Measurements from ENCODE around the gene ZNF365.
"Not testable (repeated sequence)": the region's sequence is repeated elsewhere in the genome, so short reads cannot be mapped to it uniquely, and the experiment has no call there.

ZNF365 gene, protein sequence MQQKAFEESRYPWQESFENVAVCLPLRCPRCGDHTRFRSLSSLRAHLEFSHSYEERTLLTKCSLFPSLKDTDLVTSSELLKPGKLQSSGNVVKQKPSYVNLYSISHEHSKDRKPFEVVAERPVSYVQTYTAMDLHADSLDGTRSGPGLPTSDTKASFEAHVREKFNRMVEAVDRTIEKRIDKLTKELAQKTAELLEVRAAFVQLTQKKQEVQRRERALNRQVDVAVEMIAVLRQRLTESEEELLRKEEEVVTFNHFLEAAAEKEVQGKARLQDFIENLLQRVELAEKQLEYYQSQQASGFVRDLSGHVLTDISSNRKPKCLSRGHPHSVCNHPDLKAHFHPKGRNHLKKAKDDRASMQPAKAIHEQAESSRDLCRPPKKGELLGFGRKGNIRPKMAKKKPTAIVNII

DNA sequence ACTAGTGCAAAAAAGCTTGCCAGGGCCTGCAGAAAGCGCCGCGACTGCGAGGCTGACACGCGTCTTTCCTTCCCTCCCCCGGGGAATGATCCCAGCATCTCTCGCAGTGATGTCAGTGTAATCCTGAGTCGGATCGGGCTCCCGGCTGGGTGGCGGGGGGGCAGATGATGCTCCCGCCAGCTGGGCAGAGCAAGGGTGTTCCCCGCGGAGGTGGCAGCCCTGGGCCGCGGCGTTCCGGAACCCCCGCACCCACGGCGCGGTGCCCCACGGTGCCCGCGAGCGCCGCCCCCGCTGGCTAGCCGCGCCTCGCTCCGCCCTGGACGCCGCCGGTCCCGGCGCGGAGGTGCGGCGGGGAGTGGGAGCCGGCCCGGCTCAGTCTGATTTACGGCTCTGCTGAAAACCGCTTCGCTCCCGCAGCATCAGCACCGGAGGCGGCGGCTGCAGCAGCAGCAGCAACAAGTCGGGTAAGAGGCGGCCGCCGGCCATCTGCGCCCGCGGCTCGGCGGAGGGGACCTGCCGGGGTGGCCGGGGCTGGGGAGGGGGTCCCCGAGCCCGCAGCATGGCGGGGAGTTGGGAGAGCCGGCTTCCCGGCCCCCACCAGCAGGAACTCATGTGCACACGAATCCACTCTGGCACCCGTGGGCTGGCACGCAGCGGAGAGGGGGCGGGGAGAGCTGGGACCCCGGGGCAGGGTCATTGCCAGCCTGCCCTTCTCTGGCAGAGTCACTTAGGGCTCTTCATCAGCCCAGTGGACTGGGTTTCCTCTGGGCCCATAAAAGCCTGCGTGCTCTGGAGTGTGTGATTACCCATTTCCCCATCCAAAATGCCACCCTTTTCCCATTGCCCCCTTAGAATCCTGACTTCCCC, at the start of gene ZNF365:
ZNF365 (plus strand) TSS at position 375 of the 867 bp plus-strand sequence. CDS start 1,825 bp downstream, outside the sequence.
- DNase-seq = no peak

DNA sequence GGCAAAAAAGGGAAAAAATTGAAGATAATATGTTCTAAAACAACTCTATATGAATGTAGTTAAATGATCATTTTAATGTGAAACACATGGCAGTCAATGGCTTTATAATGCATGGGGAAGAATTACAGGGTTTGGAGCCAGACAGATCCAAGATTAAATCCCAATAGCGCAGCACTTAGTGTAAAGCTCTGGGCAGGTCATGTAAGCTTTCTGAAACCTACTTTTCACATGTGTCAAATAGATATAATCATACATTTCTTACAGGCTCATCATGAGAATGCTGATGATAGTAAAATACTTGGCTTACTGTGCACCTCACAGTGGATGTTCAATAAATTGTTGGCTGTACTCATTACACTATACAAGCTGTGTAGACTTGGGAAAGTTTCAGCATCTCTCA, 48.0 kb upstream of the ZNF365 start:
- DNase-seq = no peak

DNA sequence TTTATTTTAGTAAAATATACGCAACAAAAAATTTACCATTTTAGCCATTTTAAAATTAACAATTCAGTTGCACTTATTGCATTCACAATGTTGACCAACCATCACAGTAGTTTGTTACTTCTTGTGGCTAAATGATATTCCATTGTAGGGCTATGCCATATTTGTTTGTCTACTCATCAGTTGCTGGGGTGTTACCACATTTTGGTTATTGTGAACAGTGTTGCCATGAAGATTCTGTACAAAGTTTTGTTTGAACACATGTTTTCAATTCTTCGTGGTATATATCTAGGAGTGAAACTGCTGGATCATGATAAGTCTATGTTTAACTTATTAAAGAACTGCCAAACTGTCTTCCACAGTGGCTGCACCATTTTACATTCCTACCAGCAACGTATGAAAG, 46.3 kb upstream of the ZNF365 start:
- no peak for DNase-seq

DNA sequence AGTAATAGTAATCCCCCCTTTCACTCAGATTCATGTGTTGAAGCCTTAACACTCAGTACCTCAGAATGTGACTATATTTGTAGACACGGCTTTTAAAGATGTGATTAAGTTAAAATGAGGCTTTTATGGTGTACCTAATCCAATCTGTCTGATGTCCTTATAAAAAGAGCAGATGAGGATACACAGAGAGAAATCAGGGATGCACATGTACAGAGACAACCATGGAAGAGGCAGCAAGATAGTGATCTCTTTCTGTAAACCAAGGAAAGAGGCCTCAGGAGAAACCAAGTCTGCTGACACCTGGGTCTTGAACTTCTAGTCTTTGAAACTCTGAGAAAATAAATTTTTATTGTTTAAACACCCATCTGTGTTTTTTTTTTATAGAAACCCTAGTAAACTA, 44.0 kb upstream of the ZNF365 start:
- no peak for DNase-seq

DNA sequence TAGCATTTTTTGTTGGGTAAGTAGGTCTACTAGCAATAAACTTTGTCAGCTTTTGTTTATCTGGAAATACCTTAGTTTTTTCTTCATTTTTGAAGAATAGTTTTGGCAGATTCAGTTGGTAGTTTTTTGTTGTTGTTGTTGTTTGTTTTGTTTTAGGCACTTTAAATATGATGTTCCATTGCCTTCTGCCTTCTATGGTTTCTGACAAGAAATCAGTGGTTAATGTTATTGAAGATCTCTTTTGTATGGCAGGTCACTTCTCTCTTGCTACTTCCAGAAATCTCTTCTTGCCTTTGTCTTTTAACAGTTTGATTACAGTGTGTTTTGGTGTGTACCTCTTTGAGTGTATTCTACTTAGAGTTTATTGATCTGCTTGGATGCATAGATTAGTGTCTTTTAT, 41.8 kb upstream of the ZNF365 start:
- DNase-seq = no peak

DNA sequence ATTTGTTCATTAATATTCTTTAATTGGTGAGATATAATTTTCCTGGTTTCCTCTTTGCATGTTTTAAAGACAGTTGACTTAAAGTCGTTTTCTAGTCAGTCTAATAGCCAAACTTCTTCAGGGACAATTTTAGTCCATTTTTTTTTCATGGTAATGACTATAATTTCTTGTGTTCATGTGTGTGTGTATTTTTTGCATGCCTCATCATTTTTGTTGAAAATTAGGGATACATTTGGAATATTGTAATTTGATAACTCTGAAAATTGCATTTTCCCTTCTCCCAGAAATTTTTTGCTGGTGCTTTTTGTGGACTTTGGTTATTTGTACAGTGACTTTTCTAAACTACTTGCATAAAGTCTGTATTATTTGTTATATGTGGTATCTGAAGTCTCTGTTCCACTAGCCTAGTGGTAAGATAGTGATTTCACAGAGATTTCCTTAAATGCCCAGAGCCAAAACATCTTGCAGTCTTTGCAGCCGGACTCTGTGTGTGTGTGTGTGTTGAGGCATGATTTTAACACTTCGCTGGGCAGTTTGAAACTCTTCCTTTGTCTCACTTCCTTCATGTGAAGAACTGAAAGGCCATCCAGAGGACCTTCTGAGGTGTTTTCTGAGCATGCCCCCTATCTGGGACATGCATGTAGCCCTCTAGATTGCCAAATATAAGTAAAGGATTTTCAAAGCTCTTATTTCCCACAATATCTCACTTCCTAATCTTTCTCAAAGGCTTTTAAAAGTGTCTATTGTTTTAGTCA, 40.9 kb upstream of the ZNF365 start:
- no peak for DNase-seq

DNA sequence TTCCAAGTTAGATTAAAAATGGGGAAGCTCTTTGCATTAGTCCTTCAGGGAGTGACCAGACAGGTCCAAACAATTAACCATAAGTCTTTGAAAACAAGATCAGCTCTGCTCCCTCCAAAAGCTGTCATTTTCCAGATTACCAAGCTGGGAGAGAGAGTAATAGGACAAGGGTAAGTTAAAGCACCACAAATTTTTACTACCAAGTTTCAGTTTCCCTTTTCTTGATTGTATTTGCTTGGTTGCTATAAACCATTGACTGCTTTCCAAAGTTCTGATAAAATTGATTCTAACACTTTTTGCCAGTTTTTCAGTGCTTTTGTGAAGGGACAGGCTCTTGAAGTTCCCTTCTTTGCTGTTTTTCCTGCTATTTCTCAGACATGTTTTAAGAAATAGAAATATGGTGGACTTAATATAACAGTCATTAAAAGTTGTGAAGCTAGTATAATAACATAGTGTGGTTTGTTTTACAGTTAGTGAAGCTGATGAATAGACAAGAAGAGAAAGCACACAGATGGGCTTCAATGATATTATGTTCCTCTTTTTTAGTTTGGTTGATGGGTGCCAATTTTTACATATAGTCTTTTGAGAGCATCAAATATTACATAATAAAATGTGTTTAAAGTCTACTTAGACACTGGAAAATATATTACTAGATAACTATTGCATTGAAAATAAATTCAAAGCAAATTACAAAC, 40.0 kb upstream of the ZNF365 start:
- no peak for DNase-seq

DNA sequence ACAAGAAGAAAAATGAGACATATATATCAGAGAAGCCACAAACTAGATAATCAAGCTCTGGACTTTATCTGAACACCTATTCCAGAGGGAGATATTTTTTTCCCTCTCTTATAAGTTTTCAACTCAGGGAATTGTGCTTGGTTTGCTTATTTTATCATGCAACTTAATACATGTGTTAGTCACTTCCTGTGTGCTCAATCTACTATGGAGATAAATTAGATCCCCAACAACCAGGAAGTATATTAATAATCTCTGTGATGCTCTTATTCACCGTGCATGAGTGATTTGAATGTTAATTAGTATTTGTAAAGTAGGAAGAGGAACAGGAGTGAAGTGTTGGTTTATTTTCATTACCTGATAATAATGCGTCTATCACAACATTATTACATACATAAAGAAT, 38.8 kb upstream of the ZNF365 start:
- DNase-seq = no peak

DNA sequence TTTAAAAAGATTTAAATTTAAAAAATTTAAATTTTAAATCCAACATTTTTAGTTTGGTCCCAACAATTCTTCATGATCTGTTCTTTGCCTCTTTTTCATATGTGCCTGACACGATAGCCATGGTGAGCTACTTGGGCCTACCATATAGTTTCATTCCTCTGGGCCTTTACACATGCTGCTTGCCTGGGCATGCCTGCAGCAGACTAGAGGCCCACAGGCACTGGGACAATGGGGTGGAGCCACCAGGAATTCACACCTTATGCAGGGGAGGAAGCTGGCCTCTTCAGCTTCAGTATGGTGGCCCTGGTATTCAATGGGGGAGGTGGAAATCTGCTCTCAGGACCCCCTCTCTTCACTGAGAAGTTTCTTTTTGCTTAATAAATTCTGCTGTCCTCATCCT, 37.8 kb upstream of the ZNF365 start:
- DNase-seq = no peak

DNA sequence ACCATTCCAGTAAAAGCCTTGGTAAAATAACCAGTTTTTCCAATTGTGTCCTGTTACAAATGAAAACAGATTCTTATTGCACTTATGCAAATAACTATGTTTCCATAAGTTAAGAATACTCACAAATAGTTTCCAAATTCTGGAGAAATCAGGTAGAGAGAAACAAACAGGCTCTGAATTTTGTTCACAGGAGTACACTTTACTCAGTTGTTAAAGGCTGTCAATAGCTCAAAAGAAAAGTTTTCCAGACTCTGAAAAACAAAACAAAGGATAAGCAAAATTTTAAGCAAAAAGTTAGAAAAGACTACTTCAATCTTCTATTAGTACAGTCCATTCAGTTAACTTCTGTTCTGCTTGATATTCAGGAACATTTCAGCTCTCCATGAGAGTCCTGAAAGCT, 32.8 kb upstream of the ZNF365 start:
- no peak for DNase-seq

DNA sequence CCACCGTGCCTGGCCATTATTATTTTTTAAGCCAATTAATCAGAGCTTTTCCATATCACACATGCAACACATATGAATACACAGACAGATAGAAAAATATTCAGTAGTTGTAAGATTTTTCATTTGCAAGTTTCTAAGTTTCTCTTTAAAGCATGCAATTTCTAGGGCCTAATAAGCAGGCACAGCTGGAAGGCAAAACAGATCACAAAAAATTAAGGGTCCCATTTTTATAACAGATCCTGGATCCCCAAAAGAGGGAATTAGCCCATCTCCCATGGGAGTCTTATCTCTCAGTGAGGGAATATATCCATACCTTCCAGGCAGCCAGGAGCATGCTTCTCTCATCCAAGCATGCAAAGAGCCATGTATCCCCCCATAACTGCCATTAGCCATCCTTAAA, 31.2 kb upstream of the ZNF365 start:
- no peak for DNase-seq

DNA sequence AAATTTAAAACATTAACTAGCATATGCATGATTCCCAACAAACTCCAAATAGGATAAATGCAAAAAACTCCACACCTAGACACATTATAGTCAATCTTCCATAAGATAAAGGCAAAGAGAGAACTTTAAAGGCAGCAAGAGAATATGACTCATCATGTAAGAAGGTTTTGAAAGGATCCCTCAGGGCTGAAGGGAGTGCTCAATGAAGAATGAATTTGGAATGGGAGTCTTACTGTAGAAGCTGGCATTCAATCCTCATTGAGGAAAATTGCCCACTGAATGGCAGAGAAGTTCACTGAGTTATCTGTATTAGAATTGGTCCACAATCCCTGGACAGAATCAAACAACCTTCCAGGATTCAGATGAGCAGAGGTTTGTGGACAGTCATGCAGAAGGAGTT, 26.1 kb upstream of the ZNF365 start:
- DNase-seq = no peak

DNA sequence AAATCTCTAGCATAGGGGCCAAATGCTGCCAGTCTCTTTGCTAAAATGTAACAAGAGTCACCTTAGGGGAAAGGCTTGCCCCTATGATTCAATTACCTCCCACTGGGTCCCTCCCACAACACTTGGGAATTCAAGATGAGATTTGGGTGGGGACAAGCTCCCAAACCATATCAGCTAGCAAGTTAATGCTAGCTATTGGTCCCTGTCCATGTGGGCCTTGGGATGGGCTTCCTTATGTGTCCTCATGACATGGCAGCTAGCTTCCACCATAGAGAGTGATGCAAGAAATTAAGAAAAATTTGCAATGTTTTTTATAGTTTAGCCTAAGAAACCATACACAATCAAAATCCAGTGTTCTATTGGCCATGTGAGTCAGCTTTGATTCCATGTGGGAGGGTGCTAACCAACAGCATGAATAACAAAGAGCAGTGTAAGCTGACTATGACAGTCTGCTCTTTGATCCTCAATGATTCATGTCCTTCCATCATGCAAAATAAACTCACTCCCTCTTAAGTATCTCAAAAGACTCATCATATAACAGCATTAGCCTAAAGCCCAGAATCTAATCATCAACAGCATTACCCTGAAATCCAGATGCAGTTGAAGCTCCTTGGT, 21.7 kb upstream of the ZNF365 start:
- no peak for DNase-seq

DNA sequence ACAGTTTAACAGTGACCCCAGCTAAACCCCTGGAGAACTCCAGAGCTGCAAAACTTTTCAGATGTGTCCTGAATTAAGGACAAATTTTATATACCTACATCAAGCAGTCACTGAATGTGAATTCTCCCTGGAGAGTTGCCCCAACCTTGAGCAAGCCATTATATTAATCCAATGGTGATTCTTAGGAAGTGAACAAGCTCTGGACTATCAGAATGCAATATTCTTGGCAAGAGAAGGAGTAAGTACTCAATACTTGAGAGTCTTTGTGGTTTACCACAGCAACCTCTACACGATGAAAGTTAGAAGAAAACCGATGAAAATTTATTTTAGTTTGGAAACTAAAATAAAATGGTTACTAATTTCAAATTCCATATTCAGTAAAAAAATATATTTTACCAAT, 19.3 kb upstream of the ZNF365 start:
- DNase-seq = no peak

DNA sequence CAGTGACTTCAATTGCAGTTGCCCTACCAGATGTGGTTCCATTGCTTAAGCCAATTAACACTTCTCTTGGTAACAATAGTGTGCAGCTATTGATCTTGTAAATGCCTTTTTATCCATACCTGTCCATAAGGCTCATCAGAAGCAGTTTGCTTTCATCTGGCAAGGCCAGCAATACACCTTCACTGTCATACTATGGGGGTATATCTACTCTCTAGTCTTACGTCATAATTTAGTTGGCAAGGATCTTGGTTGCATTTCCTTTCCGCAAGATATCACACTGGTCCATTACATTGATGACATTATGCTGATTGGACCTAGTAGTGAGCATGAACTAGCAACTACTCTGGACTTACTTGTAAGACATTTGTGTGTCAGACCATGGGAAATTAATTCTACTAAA, 17.7 kb upstream of the ZNF365 start:
- DNase-seq = no peak

DNA sequence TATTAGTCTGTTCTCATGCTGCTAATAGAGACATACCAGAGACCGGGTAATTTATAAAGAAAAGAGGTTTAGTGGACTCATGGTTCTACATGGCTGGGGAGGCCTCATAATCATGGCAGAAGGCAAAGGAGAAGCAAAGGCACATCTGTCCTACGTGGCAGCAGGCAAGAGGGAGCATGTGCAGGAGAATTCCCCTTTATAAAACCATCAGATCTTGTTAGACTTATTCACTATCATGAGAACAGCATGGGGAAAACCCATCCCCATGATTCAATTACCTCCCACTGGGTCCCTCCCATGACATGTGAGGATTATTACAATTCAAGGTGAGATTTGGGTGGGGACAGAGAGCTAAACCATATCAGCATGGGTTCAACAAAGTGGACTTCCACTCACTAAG, 16.0 kb upstream of the ZNF365 start:
- not testable (repeated sequence) for DNase-seq

DNA sequence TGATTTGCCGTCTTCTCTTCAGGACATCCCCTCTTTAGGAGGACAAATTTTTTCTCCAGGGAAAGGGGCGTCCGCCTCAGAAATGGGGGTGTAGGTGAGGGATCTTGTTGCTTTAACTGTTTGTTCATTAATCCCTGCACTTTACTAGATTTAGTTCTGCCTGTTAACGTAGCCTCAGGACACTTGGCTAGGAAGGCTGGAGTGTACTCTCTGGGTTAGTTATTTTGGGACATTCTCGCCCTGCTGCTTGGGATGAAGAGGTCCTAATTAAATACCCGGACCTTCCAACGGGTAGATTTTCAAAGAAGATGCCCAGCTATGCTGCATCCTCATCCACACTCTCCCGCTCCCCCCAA, 552 bp upstream of the ZNF365 start:
- DNase-seq = no peak

DNA sequence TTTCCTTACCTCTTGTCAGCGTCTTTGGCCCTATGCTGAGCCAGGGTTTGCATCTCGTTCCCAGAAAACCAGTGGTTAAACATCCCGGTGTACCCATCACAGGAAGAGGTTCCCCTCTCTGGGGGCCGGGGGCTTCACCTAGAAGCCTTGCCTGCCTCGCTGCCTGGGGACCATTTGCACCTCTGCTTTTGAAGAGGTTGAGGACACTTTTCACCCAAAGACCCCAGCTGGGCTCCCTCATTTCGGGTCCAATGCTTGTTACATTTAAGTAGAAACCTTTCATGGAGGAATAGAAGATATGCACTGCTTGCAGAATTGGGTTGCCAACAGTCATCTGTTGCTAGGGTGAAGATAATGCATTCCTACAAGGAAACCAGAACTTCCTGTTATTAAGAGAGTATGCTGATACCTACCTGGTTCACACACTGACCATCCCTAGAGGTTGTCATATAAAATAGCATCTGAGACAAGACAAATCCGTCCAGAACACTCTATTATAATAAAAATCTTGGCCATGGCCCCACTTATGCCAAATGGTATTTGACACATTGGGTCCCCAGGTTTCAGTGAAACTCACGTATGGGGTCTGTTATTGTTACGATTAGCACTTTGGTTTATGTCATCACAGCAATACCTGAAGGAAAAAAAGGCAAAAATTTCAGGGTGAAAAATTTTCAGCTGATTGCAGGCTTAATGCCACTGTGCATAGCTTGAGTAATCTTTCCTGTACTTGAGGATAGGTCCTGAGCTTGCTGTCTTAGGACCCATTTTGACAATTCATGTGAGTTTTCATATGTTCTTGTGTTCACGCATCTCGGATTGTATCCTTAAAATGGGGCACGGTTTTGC, 917 bp downstream of the ZNF365 start:
- DNase-seq = no peak

DNA sequence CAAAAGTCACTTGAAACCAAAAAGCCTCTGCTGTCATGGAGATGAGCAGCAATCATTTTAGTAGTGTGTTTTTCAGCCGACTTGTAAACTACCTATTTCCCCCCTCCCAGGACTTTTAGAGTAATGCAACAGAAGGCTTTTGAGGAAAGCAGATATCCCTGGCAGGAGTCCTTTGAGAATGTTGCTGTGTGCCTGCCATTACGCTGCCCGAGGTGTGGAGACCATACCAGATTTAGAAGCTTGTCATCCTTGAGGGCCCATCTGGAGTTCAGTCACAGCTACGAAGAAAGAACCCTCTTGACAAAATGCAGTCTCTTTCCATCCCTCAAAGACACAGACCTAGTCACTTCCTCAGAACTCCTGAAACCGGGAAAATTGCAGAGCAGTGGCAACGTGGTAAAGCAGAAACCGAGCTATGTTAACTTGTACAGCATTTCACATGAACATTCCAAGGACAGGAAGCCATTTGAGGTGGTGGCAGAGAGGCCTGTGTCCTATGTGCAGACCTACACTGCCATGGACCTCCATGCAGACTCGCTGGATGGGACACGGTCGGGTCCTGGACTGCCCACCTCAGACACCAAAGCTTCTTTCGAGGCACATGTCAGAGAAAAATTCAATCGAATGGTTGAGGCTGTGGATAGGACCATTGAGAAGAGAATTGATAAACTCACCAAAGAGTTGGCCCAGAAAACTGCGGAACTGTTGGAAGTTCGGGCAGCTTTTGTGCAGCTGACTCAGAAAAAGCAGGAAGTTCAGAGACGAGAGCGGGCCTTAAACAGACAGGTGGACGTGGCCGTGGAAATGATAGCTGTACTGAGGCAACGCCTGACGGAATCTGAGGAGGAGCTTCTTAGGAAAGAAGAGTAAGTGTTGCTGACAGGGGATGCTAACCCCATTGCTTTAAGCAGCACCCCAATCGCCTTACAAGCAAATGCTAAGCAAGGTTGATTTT, 2.2 kb downstream of the ZNF365 start:
- no peak for DNase-seq

DNA sequence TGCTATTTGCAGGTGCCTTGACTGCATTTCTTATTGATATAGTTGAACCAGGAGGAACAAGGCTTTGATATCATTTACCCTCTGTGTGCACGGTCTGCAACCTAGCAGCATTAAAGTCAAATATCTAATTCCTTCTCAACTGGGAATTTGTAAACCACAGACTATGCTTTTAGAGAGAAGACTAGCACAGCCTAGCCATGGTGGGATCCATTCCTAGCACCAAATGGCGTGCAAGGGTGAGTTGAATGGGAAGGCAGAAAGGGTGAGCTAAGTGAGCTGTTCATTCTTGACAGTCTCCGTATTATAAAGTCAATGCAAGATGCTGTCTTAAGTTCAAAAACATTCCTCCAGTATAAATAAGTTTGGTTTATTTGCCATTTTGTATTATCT, 2.9 kb downstream of the ZNF365 start:
- DNase-seq = no peak
